Measurements from ENCODE around the gene TMUB1. TPM values are rescaled to one million over a fixed set of nuclear protein-coding genes. Genes with fewer than 3 reads are reported as not detected.

Gene TMUB1
- total RNA-seq, 1 donor from 2014 or later, result 40.3 TPM

GRCh38 chr7:151121380-151122170, 38.3 kb upstream of the TMUB1 start:
- intact Hi-C loops (cut with DNase I), result no loop called here
- TF ChIP-seq POLR2A (IDR thresholded peaks at IDR 0.05) (no peak), CTCF (IDR thresholded peaks at IDR 0.05) (no peak), POLR2AphosphoS5 (IDR thresholded peaks at IDR 0.05; ENCODE audit: insufficient read depth in 1 of 2, low read depth in 1 of 2) (no peak)
- no peaks in the 10 kb centered on the region for H3K27me3 ChIP-seq

GRCh38 chr7:151120896-151121295, 37.6 kb upstream of the TMUB1 start:
- Histone ChIP-seq H3K27ac (no peak overlapping the region), H3K4me1 (peaks cover 32% of the 10 kb centered on the region), H3K4me3 (no peak overlapping the region), H3K27me3 (no peaks in the 10 kb centered on the region), H3K36me3 (peaks cover 5 to 48% of the 10 kb centered on the region in 2 donors), H3K9me3 (no peaks in the 10 kb centered on the region)
- DNase-seq (ENCODE audit: extremely low spot score in 2 of 2), result no peak
- TF ChIP-seq POLR2A (IDR thresholded peaks at IDR 0.05) (no peak), POLR2AphosphoS5 (IDR thresholded peaks at IDR 0.05; ENCODE audit: insufficient read depth in 1 of 2, low read depth in 1 of 2) (no peak), CTCF (IDR thresholded peaks at IDR 0.05) (no peak)
- intact Hi-C loops (cut with DNase I), result no loop called here

More at GRCh38 chr7:151121380-151122170, 38.3 kb upstream of the TMUB1 start:
- H3K4me3 ChIP-seq, result no peak overlapping the region
- H3K27ac ChIP-seq, result no peak overlapping the region
- DNase-seq (ENCODE audit: extremely low spot score in 2 of 2), result no peak
- H3K36me3 ChIP-seq, result peaks cover 5 to 48% of the 10 kb centered on the region in 2 donors
- H3K4me1 ChIP-seq, result peaks cover 34% of the 10 kb centered on the region
- H3K9me3 ChIP-seq, result no peaks in the 10 kb centered on the region

GRCh38 chr7:151119902-151120301, 36.6 kb upstream of the TMUB1 start:
- DNase-seq (ENCODE audit: extremely low spot score in 2 of 2), result no peak
- Histone ChIP-seq H3K27ac (no peak overlapping the region), H3K9me3 (no peaks in the 10 kb centered on the region), H3K4me3 (no peak overlapping the region), H3K4me1 (peaks cover 26% of the 10 kb centered on the region), H3K36me3 (peaks cover 5 to 48% of the 10 kb centered on the region in 2 donors), H3K27me3 (no peaks in the 10 kb centered on the region)
- intact Hi-C loops (cut with DNase I), result no loop called here
- TF ChIP-seq POLR2AphosphoS5 (IDR thresholded peaks at IDR 0.05; ENCODE audit: insufficient read depth in 1 of 2, low read depth in 1 of 2) (no peak), POLR2A (IDR thresholded peaks at IDR 0.05) (no peak), CTCF (IDR thresholded peaks at IDR 0.05) (no peak)

GRCh38 chr7:151119055-151119415, 35.7 kb upstream of the TMUB1 start:
- Histone ChIP-seq H3K36me3 (peaks cover 5 to 48% of the 10 kb centered on the region in 2 donors), H3K27me3 (no peaks in the 10 kb centered on the region), H3K4me3 (no peak overlapping the region), H3K9me3 (no peaks in the 10 kb centered on the region), H3K4me1 (peaks cover 22% of the 10 kb centered on the region), H3K27ac (no peak overlapping the region)
- intact Hi-C loops (cut with DNase I), result no loop called here
- no peak for DNase-seq (ENCODE audit: extremely low spot score in 2 of 2)
- TF ChIP-seq POLR2AphosphoS5 (IDR thresholded peaks at IDR 0.05; ENCODE audit: insufficient read depth in 1 of 2, low read depth in 1 of 2) (no peak), POLR2A (IDR thresholded peaks at IDR 0.05) (no peak), CTCF (IDR thresholded peaks at IDR 0.05) (no peak)
